ENCODE results near the gene CRTAP.

DNA sequence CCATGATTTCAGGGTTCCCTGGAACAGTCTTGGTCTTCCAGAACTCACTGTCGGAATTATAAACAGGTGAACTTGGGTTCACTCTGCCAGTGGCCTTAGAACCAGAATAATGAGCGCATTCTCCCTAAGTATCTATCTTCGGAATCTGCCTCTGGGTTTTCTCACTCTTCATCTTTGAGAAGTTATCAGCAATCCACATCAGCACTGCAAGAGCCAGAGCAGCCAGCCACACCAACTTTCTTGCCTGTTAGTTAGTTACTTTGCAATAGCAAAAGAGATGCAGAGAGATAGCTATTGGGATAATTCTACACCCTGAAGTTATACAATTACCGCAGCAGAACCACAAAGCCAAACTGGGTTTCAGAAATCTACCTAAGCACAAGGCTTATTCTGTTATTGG lies 42.6 kb upstream of the CRTAP start:
- TF ChIP-seq, protein P1, sequence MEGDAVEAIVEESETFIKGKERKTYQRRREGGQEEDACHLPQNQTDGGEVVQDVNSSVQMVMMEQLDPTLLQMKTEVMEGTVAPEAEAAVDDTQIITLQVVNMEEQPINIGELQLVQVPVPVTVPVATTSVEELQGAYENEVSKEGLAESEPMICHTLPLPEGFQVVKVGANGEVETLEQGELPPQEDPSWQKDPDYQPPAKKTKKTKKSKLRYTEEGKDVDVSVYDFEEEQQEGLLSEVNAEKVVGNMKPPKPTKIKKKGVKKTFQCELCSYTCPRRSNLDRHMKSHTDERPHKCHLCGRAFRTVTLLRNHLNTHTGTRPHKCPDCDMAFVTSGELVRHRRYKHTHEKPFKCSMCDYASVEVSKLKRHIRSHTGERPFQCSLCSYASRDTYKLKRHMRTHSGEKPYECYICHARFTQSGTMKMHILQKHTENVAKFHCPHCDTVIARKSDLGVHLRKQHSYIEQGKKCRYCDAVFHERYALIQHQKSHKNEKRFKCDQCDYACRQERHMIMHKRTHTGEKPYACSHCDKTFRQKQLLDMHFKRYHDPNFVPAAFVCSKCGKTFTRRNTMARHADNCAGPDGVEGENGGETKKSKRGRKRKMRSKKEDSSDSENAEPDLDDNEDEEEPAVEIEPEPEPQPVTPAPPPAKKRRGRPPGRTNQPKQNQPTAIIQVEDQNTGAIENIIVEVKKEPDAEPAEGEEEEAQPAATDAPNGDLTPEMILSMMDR (IDR thresholded peaks at IDR 0.05): no peak
- TF ChIP-seq ZFX (IDR thresholded peaks at IDR 0.05; ENCODE audit: borderline replicate concordance): no peak

Data from 22Rv1 (cell line).